GM12864 (cell line): ENCODE results near the gene TRANK1.

Source experiments
- DNase-seq: peaks from one replicate; pipeline ENCODE4 v3.0.0-alpha.2; 2011; ENCODE audit warnings: low read depth
- H3K4me3 ChIP-seq: 2 replicates; pipeline ENCODE4 v1.5.1; 2011; ENCODE audit warnings: mild to moderate bottlenecking, low read depth, low read length, control low read depth
- TF ChIP-seq, protein P1 (sequence below): IDR thresholded peaks from 2 replicates; pipeline ENCODE4 v1.5.1; 2011; ENCODE audit warnings: low read depth, mild to moderate bottlenecking, moderate library complexity, low read length, control low read depth, inconsistent platforms; ENCODE audit errors: missing control alignments

TRANK1 gene

DNA sequence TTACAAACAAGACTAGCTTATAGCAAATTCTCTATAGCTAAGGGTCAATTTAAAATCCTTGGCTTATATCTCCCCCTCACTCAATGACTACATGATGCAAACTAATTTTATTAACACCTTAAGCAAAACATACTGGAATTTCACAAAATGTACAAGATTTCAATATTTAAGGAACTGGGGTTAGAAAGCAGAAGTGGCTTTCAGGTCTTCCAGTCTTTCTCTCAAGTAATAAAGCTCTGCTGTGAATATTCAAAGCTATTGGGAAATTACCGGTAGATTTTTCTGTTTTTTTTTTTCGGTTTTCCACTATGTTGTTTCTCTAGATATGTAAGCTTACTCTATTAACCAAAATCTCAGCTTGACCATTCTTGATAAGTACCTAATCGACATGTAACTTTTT, 44.2 kb upstream of the TRANK1 start:
- TF ChIP-seq, protein P1, sequence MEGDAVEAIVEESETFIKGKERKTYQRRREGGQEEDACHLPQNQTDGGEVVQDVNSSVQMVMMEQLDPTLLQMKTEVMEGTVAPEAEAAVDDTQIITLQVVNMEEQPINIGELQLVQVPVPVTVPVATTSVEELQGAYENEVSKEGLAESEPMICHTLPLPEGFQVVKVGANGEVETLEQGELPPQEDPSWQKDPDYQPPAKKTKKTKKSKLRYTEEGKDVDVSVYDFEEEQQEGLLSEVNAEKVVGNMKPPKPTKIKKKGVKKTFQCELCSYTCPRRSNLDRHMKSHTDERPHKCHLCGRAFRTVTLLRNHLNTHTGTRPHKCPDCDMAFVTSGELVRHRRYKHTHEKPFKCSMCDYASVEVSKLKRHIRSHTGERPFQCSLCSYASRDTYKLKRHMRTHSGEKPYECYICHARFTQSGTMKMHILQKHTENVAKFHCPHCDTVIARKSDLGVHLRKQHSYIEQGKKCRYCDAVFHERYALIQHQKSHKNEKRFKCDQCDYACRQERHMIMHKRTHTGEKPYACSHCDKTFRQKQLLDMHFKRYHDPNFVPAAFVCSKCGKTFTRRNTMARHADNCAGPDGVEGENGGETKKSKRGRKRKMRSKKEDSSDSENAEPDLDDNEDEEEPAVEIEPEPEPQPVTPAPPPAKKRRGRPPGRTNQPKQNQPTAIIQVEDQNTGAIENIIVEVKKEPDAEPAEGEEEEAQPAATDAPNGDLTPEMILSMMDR: no peak
- no peak for DNase-seq
- H3K4me3 ChIP-seq: peak overlapping the region; percentile 72; the same call in 1 of the 2 replicates

DNA sequence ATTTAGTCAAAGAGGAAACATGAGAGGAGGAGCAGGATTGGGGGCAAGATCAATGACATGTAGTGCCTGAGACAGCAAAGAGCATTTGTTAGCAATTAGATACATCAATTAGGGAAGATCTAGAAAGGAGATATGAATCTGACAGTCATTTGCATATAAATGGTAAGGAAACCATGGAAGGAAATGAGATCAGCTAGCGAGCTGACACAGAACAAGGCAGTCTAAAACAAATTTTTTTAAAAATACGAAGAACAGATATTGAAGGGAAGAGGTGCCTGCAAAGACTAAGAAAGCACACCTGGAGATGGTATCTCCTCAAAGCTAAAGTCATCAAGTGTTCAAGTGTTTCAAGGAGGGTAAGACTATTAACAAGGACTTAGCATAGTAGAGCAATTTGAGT, 43.5 kb upstream of the TRANK1 start:
- TF ChIP-seq, protein P1: no peak
- DNase-seq: no peak
- H3K4me3 ChIP-seq: peak overlapping the region; percentile 21; the same call in 1 of the 2 replicates

DNA sequence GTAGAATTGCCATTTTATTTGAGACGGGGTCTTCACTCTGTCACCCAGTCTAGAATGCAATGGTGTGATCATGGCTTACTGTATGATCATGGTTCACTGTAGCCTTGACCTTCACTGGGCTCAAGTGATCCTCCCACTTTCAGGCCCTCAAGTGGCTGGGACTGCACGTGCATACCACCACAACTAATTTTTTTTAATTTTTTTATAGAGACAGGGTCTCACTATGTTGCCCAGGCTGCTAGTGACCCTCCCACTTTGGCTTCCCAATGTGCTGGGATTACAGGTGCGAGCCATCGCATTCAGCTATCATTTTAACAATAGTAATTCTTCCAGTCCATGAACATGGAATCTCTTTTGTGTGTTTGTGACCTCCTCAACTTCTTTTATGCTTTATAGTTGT, 36.2 kb upstream of the TRANK1 start:
- TF ChIP-seq, protein P1: no peak

DNA sequence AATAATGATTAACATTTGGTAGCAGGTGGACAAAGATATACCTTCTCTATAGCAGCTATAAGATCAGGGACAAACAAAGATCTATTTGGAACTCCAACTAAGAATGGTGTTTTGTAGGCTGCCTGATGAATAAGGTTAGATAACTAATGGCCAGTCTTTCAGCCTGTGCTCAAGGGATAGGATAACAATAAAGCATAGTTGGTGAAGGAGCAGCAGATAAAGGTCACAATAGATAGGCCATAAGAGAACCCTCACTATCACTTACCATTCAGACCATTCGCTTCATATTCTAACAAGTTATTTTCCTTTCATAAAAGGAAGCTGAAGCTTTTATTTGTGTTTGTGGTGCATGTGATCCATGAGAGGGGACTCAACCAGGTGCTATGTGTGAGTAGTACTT, 28.3 kb upstream of the TRANK1 start:
- no peak overlapping the region for H3K4me3 ChIP-seq
- TF ChIP-seq, protein P1: no peak
- DNase-seq: no peak

More for the DNA sequence above, 36.2 kb upstream of the TRANK1 start:
- DNase-seq: no peak
- H3K4me3 ChIP-seq: no peak overlapping the region

DNA sequence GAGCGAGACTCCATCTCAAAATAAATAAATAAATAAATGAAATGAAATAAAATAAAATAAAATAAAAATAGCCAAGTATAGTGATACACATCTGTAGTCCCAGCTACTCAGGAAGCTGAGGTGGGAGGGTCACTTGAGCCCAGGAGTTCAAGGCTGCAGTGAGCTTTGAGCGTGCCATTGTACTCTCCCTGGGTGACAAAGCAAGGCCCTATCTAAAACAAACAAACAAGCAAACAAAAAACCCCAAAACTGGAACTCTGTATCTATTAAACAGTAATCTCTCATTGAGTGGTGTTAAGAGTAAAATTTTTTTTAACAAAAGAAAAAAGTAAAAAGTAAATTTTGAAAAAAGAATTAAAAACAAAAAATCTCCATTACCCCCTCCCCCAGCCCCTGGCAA, 27.3 kb upstream of the TRANK1 start:
- no peak overlapping the region for H3K4me3 ChIP-seq
- TF ChIP-seq, protein P1: no peak
- DNase-seq: no peak

DNA sequence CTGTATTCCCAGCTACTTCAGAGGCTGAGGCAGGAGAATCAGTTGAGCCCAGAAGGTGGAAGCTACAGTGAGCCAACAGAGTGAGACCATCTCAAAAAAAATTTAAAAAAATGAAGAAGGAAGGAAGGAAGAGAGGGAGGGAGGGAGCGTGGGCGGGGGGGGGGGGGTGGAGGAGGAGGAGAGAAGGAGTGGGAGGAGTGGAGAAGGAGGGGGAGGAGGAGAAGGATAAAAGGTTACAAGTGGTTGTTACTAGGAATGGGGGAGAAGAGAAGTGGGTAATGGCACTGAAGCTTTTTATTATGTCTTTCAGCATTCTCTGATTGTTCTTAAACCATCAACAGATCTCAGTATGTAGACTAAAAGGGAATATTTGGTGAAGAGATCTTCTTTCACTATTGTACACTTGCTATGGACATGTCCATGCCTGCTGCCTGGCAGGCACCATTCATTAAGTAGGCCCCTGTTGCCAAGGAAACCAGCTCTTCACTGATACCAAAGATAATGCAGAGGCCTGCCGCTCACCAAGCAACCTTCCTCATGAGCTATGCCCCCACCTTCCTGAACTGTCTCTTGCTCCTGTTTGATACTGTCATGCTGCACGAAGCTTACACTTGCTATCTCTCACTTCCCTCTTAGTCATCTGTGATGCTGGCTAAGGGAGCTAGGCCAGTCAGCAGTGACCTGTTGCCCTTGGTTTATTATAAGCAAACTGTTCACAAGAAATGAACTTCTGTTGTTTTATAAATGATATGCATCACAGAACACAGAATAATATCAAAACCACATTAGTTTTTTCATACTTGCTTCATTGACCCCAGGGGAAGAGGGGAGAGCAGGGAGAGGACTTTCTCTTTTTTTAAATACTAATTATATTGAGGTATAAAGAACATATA, 24.9 kb upstream of the TRANK1 start:
- DNase-seq: peak; percentile 48
- TF ChIP-seq, protein P1: no peak
- H3K4me3 ChIP-seq: no peak overlapping the region

DNA sequence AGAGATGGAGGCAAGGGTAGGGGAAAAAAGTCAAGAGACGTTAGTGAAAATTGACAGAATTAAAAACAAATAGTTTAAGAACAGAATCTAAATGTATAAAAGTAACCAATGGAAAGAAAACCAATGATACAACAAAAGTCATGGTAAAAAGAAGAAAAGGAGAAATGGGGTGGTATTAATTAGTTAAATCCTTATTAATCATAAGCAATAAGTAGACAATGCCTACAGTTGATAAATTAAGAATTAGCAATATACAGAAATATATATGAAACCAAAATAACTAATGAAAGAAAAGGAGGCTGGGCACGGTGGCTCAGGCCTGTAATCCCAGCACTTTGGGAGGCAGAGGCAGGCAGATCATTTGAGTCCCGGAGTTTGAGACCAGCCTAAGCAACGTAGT, 24.2 kb upstream of the TRANK1 start:
- no peak for DNase-seq

More for the DNA sequence above, 24.2 kb upstream of the TRANK1 start:
- H3K4me3 ChIP-seq: no peak overlapping the region
- TF ChIP-seq, protein P1: no peak
